HG03565 (cell line): ENCODE data around the gene SCARB2.

Source experiments
- ATAC-seq: cut with Tn5 transposase; IDR thresholded peaks from one replicate; pipeline ENCODE4 v1.9.1; 2021; ENCODE audit warnings: mild to moderate bottlenecking, moderate library complexity; ENCODE audit not compliant: unreplicated experiment

SCARB2 gene

GRCh38 chr4:76199664-76200211, 13.9 kb downstream of the SCARB2 start:
- ATAC-seq, result peak; percentile 86

DNA sequence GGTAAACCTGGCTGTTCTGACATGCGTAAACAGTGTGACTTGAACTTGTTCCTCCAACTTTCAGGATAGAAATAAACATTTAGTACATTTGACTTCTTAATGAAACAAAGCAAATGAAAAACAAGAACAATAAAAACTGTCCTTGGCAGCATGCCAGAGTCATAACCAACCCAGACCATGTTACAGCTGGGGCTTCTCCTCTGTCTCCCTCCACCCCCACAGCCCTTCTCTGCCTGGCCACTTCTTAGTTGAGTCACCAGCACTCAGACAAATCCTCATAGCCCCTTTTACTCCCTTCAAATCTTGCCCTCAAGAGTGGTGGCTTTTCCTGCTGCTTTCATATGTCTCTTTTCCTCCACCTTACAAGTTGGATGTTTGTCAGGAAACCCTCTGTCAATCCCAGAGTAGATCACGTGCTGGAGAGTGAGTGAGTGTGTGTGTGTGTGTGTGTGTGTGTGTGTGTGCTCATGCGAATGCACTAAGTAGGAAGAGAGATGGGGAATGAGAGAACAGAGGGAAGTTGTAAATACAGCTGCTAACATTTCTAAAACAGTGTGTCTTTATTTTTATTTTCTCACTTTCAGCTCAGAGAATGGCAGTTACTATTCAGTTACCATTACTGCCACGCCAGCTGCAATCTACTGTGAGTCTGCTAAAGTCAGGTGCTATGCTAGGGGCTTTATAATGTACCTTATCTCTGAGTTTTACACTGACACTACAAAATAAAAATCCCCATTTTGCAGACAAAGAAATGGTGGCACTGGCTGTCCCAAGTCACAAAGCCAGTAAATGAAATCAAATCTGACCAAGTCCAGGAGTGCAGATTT, 15.0 kb downstream of the SCARB2 start:
- ATAC-seq, result peak; percentile 25

DNA sequence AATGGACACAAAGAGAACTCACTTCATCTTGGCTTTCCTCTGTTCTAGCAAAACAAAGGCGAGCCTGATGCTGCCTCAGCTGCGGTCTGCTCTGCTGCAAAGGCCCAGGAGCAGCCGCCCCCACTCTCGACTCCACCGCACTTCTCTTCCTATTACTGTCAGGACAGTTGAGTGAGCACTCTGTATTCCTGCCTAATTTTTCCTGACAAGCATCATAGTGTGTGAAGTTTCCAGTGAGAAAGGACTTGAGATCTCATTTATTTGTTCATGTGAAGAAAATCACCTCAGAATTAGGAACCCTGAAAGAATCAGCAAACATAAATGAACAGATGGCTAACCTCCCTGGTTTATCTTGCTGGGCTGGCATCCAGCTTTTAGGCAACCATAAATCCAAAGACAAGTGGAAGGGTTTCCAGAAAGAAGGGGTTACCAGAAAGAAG, 15.6 kb downstream of the SCARB2 start:
- ATAC-seq, result no peak

GRCh38 chr4:76197031-76197743, 16.4 kb downstream of the SCARB2 start:
- ATAC-seq, result no peak

- no peak for ATAC-seq
Measured at GRCh38 chr4:76196376-76196775, 17.2 kb downstream of the SCARB2 start.

DNA sequence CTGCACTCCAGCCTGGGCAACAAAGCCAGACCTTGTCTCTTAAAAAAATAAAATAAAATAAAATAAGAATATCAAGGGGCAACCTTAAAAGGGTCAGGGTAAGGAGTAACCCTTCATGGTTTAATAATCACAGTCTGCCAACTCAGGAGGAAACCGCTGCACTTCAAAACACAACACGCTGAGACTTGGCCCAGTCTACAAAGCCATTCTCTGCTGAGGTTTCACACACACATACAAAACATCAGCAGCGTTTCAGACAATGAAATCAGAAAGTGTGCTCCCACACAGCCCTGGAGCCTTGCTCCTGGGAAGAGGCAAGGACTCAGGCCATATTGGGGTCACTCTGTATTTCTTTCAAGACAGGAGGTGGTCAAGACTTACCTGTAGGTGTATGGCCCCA, 18.3 kb downstream of the SCARB2 start:
- no peak for ATAC-seq

DNA sequence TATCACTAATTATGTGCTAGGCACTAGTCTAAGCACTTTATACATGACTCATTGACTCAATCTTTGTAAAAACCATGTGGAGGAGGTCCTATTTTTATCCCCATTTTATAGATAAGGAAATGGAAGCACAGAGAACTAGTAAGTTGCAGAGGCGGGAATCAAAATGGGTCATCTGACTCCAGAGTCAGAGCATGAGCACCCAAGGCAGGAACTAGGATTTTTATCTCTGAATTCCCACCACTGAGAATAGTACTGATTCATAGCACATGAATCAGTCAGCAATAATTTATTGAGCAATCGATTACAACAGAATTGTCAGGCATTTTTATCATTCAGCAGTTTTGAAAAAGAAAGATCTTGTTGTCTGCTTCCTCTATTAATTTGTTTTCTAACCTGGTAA, 19.3 kb downstream of the SCARB2 start:
- no peak for ATAC-seq

DNA sequence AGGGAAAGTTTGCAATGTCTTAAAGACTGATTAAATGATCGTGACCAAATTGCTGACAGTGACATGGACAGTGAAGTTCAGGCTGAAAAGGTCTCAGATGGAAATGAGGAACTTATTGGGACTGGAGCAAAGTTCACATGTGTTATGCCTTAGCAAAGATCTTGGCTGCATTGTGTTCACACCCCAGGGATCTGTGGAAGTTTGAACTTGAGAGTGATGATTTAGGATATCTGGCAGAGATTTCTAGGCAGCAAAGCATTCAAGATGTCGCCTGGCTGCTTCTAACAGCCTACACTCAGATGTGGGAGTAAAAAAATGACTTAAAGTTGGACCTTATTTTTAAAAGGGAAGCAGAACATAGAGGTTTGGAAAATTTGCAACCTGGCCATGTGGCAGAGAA, 21.4 kb downstream of the SCARB2 start:
- no peak for ATAC-seq

DNA sequence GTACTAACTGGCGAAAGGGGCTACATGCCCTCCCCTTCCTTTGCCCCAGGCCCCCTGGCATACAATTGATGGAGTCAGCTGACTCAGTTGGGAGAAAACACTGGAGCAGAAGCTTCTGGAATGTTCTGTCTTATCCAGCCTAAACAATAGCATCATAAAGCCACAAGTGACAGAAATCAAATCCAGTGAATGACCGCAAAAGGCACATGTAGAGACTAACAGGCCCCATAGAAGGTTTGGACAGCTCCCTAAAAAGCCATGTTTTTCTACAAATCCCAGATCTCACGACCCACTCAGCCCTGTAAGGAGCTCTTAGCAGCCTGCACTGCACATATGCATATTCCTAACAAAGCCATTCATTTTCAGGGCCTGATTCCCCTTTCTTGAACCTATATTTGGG, 25.1 kb downstream of the SCARB2 start:
- no peak for ATAC-seq

DNA sequence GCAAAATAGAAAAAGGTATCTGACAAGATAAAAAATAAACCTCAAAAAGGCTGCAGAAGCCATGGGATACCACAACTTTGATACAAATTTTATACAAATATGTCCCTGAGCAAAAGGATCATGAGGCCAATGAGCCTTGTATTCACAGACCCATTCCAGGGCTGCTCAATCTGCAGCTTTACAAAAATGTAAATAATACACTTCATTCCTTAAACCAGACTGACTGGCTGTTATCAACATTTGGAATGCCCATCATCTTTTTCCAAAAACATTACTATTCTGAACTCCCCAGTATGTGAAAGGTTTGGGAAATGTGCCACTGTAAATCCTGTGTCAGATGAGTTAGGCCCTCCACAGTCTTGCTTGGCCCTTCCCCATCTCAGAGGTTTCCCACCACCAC, 25.5 kb downstream of the SCARB2 start:
- no peak for ATAC-seq

GRCh38 chr4:76187152-76187551, 26.5 kb downstream of the SCARB2 start:
- no peak for ATAC-seq

DNA sequence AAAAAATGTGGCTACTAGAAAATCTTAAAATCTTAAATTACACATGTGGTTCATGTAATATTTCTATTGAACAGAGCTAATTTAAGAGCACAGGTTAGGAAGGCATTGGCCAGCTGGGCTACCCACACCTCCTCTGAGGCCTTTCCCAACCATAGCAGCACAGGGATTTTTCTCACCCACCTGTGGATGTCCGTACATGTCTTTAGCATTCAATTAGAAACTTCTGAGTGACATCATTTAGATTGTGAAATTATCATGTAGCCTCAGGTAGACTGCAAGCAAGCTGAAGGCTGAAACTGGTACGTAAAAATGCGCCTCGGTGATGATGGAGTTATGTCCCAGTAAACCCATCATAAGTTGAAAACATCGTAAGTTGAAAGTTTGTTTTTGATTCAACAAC, 31.2 kb downstream of the SCARB2 start:
- no peak for ATAC-seq

- ATAC-seq, result peak; percentile 76
Measured at GRCh38 chr4:76179398-76180318, 34.0 kb downstream of the SCARB2 start.

DNA sequence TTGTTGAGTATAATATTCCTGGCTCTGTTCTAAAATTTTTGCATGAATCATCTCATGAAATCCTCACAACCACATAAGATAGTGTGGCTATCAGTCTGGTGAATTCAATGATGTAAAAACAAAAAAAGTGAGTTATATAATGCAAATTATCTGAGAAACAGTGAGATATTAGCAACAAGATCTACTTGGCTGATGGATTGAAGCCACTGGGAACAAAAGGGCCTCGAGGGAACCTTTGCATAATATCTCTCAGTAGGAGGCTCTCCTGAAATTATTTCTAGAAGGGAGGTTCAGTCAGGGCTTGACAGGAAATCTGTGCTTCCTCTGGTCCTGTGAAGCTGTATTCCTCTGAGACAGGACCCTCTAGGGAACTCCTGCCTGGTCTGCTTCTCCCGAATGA, 35.3 kb downstream of the SCARB2 start:
- ATAC-seq, result no peak

DNA sequence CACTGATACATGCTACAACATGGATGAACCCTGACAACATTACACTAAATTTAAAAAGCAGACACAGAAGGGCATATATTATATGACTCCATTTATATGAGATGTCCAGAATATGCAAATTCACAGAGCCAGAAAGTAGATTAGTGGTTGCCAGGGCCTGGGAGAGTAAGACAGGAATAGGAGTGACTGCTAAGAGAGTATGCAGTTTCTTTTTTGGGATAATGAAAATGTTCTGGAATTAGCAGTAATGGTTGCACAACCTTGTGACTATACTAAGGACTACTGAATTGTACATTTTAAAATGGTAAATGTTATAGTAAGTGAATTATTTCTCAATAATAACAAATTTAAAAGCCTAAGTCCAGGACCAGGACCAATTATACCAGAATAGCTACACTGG, 35.9 kb downstream of the SCARB2 start:
- no peak for ATAC-seq

DNA sequence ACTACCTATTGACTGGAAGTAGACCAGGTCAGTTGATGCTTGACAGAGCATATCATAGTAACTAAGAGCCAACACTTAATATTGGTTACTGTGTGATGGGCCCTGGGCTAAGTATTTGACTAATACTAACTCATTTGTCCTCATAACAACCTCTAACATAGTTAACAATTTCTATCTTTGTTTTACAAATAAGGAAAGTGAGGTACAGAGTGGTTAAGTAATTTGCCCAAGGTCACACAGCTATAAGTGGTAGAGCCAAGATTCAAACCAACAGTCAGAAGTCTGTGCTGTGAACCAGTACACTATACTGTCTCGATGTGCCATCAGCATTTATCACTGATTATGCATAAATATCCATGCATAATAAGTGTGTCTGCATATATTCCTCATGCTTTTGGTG, 38.3 kb downstream of the SCARB2 start:
- ATAC-seq, result no peak

- no peak for ATAC-seq
Measured at GRCh38 chr4:76174216-76174615, 39.4 kb downstream of the SCARB2 start.

GRCh38 chr4:76168688-76169087, 44.9 kb downstream of the SCARB2 start:
- no peak for ATAC-seq

DNA sequence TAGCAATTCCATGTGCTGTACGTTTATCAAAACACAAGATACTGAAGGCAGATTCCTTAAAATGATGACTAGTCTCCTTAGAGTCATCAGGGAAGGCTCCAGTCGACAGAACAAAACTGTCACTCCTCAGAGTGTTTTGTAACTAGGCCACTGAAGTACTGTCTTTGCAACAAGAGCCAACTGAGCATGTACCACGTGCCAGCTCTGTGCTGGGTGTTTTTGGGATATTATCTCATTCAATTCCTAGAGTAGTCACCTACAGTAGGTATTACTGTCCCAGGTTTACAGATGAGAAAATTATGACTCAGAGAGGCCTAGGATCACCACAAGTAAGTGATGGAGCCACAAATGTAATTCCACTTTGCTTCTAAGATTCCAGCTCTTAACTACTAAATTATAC, 47.1 kb downstream of the SCARB2 start:
- ATAC-seq, result no peak

GRCh38 chr4:76160355-76160754, 53.3 kb downstream of the SCARB2 start:
- no peak for ATAC-seq

DNA sequence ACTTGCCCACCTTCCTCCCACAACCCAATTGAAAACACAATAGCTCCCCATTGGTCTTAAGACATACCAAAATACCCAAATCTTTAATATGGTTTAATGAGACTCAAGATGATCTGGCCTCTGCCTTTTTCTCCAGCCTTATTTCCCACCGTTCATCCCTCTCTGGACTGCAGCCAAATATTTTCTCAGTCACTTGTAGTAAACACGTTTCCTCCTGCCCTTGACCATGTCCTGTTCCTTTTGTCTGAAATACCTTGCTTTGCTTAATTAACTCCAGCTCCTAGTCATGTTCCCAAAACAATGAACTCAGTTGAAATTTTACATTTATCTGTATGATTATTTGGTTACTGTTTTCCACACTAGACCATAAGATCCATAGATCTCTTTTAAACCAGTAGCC, 57.0 kb downstream of the SCARB2 start:
- no peak for ATAC-seq
